Glutamatergic neuron (in vitro differentiated cells): ENCODE measurements around the gene UPK3A. TPM values are rescaled to one million over a fixed set of nuclear protein-coding genes. Genes with fewer than 3 reads are reported as not detected.
"Not testable (repeated sequence)": the region's sequence is repeated elsewhere in the genome, so short reads cannot be mapped to it uniquely, and the experiment has no call there.

ENCODE experiments used
- DNase-seq: peaks from one replicate; pipeline ENCODE4 v3.0.0; 2022
- H3K27ac Mint-ChIP-seq: one replicate; pipeline ENCODE4 v1.8.0; 2020; ENCODE audit warnings: mild to moderate bottlenecking, mixed read lengths, inconsistent platforms; ENCODE audit not compliant: unreplicated experiment
- H3K27me3 Mint-ChIP-seq: one replicate; pipeline ENCODE4 v1.8.0; 2020; ENCODE audit warnings: mild to moderate bottlenecking, moderate library complexity, mixed read lengths, inconsistent platforms; ENCODE audit not compliant: unreplicated experiment
- H3K36me3 Mint-ChIP-seq: one replicate; pipeline ENCODE4 v1.8.0; 2020; ENCODE audit warnings: mild to moderate bottlenecking, mixed read lengths, inconsistent platforms; ENCODE audit not compliant: unreplicated experiment
- H3K4me1 Mint-ChIP-seq: one replicate; pipeline ENCODE4 v1.8.0; 2020; ENCODE audit warnings: mild to moderate bottlenecking, low read depth, mixed read lengths, inconsistent platforms; ENCODE audit not compliant: unreplicated experiment
- H3K4me3 Mint-ChIP-seq: one replicate; pipeline ENCODE4 v1.8.0; 2020; ENCODE audit warnings: mild to moderate bottlenecking, mixed read lengths, inconsistent platforms; ENCODE audit not compliant: unreplicated experiment
- H3K9me3 Mint-ChIP-seq: one replicate; pipeline ENCODE4 v1.8.0; 2020; ENCODE audit warnings: mild to moderate bottlenecking, moderate library complexity, mixed read lengths, inconsistent platforms; ENCODE audit not compliant: unreplicated experiment
- total RNA-seq: library from RNA; stranded (reverse); fragmentation: NEBNext Ultra II Directional; extraction: Animal tissue kit (Norgen Biotek cat#: 25700); gene quantifications from one replicate; pipeline ENCODE4 v1.2.1, GENCODE V29; 2021; ENCODE audit not compliant: unreplicated experiment
- TF ChIP-seq, protein P1 (sequence below): fragments of 200-600 bp; sonication (generic); IDR thresholded peaks from one replicate; pipeline ENCODE4 v1.5.0; 2021; ENCODE audit not compliant: partially characterized antibody, unreplicated experiment

The UPK3A gene
- total RNA-seq, 1 donor from 2014 or later = not detected

DNA sequence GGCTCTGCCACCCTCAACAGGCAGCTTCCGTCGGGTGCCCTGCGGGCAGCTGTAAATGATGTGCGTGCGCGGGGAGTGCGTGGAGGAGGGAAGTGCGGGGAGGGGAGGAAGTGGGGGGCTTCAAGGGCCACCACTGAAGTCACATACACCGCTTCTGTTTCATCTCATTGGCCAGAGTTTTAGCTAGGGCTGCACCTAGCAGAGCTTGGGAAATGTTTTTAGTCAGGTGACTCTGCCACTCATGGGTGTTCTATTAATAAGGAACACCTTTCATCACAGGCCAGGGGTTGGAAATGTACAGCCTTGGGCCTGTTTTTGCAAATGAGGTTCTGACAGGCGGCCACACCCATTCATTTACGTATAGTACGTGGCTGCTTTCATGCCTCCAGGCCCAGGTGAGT lies 39.6 kb downstream of the UPK3A start:
- Mint-ChIP-seq H3K27me3 (peaks cover 8% of the 10 kb centered on the region), H3K27ac (no peak overlapping the region), H3K9me3 (peaks cover 6% of the 10 kb centered on the region), H3K4me1 (peaks cover 11% of the 10 kb centered on the region), H3K36me3 (peaks cover 14% of the 10 kb centered on the region), H3K4me3 (no peak overlapping the region)
- no peak for DNase-seq
- TF ChIP-seq, protein P1, sequence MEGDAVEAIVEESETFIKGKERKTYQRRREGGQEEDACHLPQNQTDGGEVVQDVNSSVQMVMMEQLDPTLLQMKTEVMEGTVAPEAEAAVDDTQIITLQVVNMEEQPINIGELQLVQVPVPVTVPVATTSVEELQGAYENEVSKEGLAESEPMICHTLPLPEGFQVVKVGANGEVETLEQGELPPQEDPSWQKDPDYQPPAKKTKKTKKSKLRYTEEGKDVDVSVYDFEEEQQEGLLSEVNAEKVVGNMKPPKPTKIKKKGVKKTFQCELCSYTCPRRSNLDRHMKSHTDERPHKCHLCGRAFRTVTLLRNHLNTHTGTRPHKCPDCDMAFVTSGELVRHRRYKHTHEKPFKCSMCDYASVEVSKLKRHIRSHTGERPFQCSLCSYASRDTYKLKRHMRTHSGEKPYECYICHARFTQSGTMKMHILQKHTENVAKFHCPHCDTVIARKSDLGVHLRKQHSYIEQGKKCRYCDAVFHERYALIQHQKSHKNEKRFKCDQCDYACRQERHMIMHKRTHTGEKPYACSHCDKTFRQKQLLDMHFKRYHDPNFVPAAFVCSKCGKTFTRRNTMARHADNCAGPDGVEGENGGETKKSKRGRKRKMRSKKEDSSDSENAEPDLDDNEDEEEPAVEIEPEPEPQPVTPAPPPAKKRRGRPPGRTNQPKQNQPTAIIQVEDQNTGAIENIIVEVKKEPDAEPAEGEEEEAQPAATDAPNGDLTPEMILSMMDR = no peak

DNA sequence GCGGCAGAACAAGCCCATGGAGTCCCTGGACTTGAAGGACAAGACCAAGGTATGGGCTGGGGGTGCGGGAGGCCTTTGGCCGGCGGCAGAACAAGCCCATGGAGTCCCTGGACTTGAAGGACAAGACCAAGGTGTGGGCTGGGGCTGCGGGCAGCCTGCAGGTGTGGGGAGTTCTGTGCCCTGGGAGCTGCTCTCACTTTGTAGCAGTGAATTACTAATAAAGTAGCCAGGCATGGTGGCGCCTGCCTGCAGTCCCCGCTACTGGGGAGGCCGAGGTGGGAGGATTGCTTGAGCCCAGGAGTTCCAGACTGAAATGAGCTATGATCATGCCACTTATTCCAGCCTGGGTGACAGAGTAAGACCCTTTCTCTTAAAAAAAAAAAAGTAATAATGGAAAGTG lies 43.5 kb downstream of the UPK3A start:
- Mint-ChIP-seq H3K36me3 (peaks cover 14% of the 10 kb centered on the region), H3K4me1 (peaks cover 14% of the 10 kb centered on the region), H3K27me3 (peaks cover 15% of the 10 kb centered on the region), H3K27ac (peak overlapping the region; percentile 98), H3K9me3 (peaks cover 16% of the 10 kb centered on the region)
- not testable (repeated sequence) for DNase-seq, H3K4me3 Mint-ChIP-seq

DNA sequence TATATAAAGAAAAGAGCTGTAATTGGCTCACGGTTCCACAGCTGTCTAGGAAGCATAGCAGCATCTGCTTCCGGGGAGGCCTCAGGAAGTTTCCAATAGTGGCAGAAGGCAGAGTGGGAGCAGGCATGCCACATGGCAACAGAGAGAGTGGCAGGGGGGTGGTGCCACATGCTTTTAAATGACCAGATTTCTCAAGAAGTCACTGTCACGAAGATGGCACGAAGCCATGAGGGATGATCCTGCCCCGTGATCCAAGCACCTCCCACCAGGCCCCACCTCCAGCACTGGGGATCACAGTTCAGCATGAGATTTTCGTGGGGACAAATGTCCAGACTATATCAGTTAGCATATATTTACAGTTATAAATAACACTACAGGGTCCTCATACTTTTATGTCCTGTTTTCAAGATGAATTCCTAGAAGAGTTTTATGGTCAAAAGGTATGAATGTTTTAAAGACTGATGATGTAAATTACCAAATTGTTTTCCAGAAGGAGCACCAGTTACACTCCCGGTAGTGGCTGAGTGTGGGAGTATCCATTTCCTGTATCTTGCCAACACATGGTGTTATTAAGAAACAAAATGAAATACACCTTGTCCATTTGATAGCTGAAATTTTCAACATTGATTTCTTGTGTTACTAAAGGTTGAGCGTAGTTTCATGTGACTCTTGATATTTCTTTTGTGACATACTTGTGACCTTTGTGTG lies 44.2 kb downstream of the UPK3A start:
- H3K4me3 Mint-ChIP-seq = peak overlapping the region; percentile 57
- peaks cover 7% of the 10 kb centered on the region for H3K36me3 Mint-ChIP-seq
- H3K4me1 Mint-ChIP-seq = peaks cover 14% of the 10 kb centered on the region
- peak; percentile 44 for DNase-seq
- peaks cover 11% of the 10 kb centered on the region for H3K27me3 Mint-ChIP-seq
- TF ChIP-seq, protein P1 = no peak
- H3K9me3 Mint-ChIP-seq = peaks cover 16% of the 10 kb centered on the region
- H3K27ac Mint-ChIP-seq = peak overlapping the region; percentile 98

- TF ChIP-seq, protein P1 = no peak
- H3K27ac Mint-ChIP-seq = peak overlapping the region; percentile 98
- H3K4me1 Mint-ChIP-seq = peaks cover 14% of the 10 kb centered on the region
- peak overlapping the region; percentile 57 for H3K4me3 Mint-ChIP-seq
- peaks cover 11% of the 10 kb centered on the region for H3K27me3 Mint-ChIP-seq
- peaks cover 16% of the 10 kb centered on the region for H3K9me3 Mint-ChIP-seq
- peak; percentile 69 for DNase-seq
- peaks cover 7% of the 10 kb centered on the region for H3K36me3 Mint-ChIP-seq
Measured at GRCh38 chr22:45329530-45329936, 44.8 kb downstream of the UPK3A start.

- Mint-ChIP-seq H3K27me3 (peaks cover 9% of the 10 kb centered on the region), H3K36me3 (peaks cover 1% of the 10 kb centered on the region), H3K27ac (peak overlapping the region; percentile 98), H3K9me3 (peaks cover 16% of the 10 kb centered on the region), H3K4me1 (peaks cover 12% of the 10 kb centered on the region), H3K4me3 (no peak overlapping the region)
- no peak for DNase-seq
- TF ChIP-seq, protein P1 = no peak
Measured at GRCh38 chr22:45330548-45330947, 45.8 kb downstream of the UPK3A start.
